VCaP (cell line): ENCODE results near the gene P2RX2.

Experiments used
- H3K27ac ChIP-seq: fragments of 450-650 bp; 2 replicates; pipeline ENCODE4 v1.5.1; 2017
- CTCF ChIP-seq: fragments of 450-650 bp; conservative IDR thresholded peaks from 2 replicates; pipeline ENCODE4 v1.5.1; 2017; ENCODE audit warnings: mild to moderate bottlenecking, moderate library complexity

The P2RX2 gene

GRCh38 chr12:132600048-132601032 lies 18.2 kb upstream of the P2RX2 start:
- peak; percentile 91 for TF ChIP-seq CTCF
- peak overlapping the region; percentile 35; the same call in 1 of the 2 replicates for H3K27ac ChIP-seq

- peak overlapping the region; percentile 35; the same call in 1 of the 2 replicates for H3K27ac ChIP-seq
- TF ChIP-seq CTCF = no peak
Measured at GRCh38 chr12:132601171-132601883, 17.2 kb upstream of the P2RX2 start.

- H3K27ac ChIP-seq = no peak overlapping the region
- TF ChIP-seq CTCF = no peak
Measured at GRCh38 chr12:132602572-132603239, 15.9 kb upstream of the P2RX2 start.

GRCh38 chr12:132603240-132604150 lies 15.1 kb upstream of the P2RX2 start:
- TF ChIP-seq CTCF = no peak
- peak overlapping the region; percentile 51; the same call in 1 of the 2 replicates for H3K27ac ChIP-seq

- H3K27ac ChIP-seq = peak overlapping the region; percentile 51; the same call in 1 of the 2 replicates
- TF ChIP-seq CTCF = no peak
Measured at GRCh38 chr12:132604151-132604618, 14.4 kb upstream of the P2RX2 start.

GRCh38 chr12:132604668-132605441 lies 13.7 kb upstream of the P2RX2 start:
- no peak overlapping the region for H3K27ac ChIP-seq
- no peak for TF ChIP-seq CTCF
